HUDEP-2 (cell line): ENCODE data around the gene ADA.
A peak's percentile ranks its signal among the peaks of the same experiment; 100 is the strongest.
"Not testable (repeated sequence)": the region's sequence is repeated elsewhere in the genome, so short reads cannot be mapped to it uniquely, and the experiment has no call there.

ENCODE experiments used
- DNase-seq, 76 experiments: peaks; one replicate each; lab custom pipeline; 2025; ENCODE audit not compliant: unreplicated experiment in 76 of 76; lab: John Stamatoyannopoulos, UW

Gene ADA

DNA sequence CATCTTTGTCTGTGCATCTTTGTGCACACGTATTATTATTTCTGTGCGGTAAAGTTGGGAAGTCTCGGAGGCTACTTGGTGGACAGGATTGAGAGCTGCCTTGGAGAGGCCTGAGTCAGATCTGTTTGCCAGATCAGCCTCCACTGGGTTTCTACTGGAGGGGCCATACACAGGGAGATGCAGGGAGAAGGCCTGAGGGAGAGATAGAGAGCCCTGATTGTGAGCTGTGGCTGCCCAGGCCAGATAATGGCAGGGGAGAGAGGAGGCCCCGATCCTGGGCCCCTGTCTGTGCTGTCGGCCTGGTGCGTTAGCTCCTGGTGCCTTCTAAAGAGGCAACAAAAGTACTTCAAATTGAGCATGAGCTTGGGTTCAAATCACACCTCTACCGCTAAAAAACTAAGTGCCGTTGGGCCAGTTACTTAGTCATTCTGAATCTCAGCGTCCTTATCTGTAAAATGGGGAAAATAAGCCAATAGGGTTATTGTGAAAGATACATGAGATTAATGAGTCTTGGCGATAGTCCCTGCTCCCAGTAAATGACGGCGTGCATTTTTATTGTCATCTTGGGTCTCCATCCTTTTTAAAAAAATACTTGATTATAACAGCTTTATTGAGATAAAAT, 27.6 kb upstream of the ADA start:
- DNase-seq: peak in 1 of 76 experiments; percentile 11

DNA sequence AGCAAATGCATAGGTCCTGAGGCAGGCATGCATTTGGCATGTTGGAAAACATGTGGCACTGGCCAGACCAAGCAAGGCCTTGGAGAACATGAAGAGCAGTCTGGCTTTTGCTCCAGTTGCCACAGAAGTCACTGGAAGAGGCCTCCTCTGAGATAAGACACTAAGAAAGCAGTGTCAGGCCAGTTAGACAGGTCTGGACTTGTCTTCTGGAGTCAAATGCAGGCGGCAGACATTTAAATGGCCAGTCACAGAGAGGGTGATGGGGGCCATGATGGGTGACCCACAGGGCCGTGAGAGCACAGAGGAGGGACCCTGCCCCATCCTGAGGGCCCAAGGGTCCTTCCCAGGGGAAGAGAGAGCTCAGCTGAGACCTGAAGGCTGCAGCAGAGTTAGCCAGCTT, 26.7 kb upstream of the ADA start:
- DNase-seq: no peak

GRCh38 chr20:44672318-44672902, 20.9 kb upstream of the ADA start:
- not testable (repeated sequence) for DNase-seq

DNA sequence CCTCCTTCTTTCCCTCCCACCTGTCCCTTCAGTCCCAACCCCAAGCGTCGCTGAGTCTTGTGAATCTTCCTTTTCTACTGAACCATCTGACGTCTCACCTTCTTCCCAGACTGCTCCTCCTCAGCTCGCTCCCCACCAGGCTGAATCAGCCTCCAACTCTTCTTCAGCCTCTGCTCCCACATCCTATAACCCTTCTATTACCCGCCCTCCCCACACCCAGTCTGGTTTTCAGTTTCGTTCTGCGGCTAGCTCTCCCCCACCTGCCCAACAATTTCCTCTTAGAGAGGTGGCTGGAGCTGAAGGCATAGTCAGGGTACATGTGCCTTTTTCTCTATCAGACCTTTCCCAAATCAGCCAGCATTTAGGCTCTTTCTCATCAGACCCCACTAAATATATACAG, 20.0 kb upstream of the ADA start:
- DNase-seq: not testable (repeated sequence)

GRCh38 chr20:44670851-44671250, 19.4 kb upstream of the ADA start:
- not testable (repeated sequence) for DNase-seq

DNA sequence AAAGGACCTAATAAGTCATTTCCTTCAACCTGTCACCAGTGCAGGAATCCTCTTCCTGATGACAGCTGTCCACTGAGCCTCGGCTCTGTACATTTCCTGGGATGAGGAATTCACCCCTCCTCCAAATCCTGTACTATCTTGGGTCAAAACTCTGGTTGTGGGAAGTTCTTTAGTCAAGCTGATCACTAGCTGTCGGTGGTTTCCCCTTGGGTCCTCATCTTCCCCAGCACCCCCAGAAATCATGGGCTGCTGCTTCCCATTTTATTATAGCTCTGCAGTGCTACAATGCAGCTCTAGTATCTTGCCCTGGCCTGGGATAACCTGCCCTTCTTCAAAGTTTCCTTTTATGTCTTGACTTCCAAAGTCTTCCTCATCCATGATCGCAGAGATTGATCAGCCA, 14.6 kb upstream of the ADA start:
- DNase-seq: no peak

GRCh38 chr20:44664131-44664530, 12.6 kb upstream of the ADA start:
- DNase-seq: no peak

GRCh38 chr20:44662261-44662660, 10.8 kb upstream of the ADA start:
- no peak for DNase-seq

GRCh38 chr20:44660581-44660980, 9.1 kb upstream of the ADA start:
- no peak for DNase-seq

DNA sequence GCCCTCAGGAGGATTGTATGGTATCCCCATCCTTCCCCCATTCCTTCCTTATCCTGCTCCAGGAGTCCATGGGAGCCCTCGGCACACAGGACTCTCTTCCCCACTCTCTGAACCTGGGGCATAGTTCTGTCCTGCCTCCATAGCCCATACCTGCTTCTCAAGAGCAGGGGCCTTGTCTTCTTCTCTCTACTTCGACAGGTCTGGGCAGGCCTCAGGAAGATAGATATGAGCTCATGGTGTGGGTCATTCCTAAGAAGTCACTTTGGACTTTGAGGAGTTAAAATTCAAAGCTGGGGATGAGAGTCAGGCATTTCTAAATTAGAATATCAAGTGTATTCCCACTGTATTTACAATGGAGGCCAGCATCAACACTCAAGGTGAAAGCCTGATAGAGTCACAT, 8.4 kb upstream of the ADA start:
- no peak for DNase-seq

DNA sequence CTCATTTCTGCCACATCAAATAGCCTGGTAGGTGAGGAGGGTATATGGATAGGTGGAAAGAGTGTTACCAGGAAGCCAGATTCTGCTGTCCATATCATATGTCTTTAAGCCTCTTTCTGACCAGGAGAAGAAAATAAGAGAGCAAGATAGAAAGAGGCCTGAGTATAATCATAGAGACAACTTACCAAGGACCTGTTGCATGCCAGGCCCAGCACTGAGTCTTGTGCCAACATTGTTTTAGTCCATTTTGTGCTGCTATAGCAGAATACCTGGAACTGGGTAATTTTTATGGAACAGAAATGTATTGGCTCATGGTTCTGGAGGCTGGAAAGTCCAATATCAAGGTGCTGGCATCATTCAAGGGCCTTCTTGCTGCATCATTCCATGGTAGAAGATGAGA, 7.3 kb upstream of the ADA start:
- DNase-seq: no peak

DNA sequence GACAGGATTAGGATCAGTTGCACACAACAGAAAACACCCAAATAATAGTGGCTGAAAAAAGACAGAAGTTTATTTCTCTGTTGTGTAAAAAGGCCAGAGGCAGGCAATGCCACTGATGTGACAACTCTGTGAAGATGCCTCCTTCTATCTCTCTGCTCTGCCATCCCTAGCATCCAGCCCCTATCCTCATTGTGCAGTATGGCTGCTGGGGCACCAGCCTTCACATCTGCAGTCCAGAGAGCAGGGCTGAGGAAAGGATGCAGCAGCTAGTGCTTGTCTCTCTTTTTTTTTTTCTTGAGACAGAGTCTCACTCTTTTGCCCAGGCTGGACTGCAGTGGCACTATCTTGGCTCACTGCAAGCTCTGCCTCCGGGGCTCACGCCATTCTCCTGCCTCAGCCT, 6.4 kb upstream of the ADA start:
- DNase-seq: no peak

DNA sequence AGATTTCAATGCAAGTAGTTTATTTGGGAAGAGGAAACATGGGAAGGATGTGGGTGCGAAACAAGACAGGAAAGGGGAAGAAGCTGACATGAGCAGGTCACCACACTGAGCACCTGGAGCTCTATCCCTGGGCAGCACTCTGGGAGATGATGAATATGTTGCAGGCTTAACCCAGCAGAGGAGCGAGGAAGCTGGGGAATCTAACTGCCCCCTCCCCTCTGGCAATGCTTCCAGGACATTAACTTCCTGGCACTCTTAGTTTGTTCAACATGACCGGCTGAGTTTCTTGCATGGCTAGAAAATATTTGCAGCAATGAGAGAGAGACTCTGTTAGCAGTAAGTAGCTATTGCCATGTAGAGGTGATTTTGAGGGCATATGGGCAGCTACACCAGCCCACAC, 4.9 kb upstream of the ADA start:
- DNase-seq: no peak

DNA sequence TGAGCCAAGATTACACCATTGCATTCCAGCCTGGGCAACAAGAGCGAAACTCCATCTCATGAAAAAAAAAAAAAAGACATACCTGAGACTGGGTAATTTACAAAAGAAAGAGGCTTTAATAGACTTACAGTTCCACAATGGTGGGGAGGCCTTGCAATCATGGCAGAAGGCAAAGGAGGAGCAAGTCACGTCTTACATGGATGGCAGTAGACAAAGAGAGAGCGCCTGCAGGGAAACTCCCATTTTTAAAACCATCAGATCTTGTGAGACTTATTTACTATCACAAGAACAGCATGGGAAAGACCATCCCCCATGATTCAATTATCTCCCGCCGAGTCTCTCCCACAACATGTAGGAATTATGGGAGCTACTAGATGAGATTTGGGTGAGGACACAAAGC, 2.7 kb upstream of the ADA start:
- not testable (repeated sequence) for DNase-seq

DNA sequence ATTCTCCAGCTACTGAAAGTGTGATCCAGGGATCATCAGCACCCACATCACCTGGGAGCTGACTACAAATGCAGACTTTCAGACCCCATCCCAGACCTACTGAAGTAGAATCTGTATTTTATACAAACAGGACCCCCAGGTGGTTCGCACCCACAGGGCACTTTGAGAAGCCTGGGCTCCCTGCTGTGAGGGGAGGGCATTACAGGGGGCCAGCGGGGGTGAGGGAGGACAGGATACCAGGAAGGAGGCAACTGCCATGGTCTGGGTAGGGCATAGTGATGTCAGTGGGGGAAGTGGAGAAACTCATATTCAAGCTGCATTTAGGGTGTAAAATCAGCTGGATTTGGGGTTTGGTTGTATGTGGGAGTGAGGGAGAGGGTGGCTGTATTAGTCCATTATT, 2.0 kb upstream of the ADA start:
- DNase-seq: no peak

- DNase-seq: no peak
Observed at GRCh38 chr20:44651434-44651683, 140 bp downstream of the ADA start.

DNA sequence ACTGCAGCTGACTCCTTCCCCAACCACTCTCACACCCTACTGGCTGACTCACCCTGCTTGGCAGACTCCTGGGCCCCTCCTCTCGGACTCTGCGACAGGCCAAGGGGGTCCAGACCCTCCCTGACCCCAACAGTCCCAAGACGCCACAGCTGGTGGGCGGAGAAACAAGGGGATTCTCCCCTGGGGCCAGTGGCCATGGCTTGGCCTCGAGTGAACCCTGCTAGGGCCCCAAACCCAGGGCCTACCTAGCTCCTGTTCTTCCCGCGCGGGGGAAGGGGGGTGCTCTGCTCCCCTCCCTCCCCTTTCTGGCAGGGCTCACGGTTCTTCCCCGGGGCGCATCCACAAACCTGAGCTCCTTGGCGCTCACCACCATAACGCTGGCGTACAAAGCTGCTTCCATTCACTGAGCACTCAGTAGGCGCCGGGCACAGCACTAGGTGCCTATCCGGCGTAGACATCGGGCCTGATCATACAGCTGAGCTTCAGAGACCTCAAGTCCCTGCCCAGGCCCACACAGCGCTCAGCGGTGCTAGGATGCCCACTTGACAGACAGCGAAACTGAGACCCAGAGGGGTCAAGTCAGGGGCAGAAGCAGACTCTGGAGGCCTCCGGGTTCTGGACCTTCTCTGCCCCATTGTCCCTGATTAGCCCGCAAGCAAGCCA, 597 bp downstream of the ADA start:
- DNase-seq: no peak

DNA sequence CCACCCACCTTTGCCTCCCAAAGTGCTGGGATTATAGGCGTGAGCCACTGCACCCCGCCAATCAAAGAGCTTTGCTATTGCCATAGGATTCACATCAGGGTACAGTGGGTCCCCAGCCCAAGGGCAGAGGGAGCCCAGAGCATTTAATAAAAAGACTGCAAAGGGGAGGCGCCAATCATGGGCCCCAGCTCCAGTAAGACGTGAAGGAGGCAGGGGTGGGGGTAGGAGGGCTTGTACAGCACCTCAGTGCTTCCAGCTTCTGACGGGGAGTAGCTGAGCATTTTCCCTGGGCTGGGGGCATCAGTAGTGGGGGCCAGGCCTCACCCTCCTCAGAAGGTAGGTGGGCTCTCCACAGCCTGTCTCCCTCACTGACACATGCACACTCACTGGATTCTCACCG, 1.5 kb downstream of the ADA start:
- no peak for DNase-seq

GRCh38 chr20:44649126-44649525, 2.4 kb downstream of the ADA start:
- DNase-seq: no peak

GRCh38 chr20:44648579-44648978, 2.9 kb downstream of the ADA start:
- DNase-seq: no peak

DNA sequence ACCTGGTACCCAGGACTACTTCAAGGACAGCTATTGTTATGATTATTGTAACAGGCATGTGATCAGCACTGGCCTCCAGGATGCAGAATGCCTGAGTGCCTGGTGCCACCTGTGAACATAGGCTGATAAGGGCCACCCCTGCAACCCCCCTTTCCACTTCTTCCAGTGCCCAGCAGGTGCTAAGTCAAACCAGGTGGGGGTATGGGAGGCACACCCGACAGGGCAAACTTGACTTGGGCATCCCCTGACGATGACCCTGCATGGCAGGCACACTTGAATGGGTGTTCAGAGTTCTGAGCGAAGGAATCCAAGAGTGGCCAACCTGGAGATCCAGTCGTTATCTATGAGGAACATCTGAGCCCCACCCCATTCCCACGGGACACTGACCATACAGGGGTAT, 3.4 kb downstream of the ADA start:
- DNase-seq: no peak

DNA sequence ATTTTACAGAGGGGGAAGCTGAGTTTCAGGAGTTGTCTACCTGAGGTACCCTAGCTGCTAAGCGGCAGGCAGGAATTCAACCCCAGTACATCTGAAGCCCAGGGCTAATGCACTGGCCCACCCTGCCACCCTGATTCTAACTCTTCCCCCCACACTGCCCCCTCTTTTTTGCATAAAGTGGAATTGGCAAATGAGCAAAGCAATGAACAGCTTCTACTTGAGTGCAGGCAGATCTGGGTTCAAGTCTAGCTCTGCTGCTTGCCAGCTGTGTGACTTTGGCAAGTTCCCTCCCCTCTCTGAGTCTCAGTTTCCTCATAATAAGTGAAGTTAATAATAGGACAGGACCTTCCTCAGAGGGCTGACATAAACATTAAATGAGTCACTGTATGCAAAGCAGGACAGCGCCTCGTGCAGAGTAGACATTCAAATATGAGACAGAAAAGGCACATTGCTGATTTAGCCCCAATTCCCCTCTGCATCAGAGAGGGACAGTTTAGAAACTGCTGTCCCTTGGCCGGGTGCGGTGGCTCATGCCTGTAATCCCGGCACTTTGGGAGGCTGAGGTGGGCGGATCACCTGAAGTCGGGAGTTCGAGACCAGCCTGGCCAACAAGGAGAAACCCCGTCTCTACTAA, 4.7 kb downstream of the ADA start:
- no peak for DNase-seq
